ENCODE results near the gene AHCTF1.

Gene AHCTF1

DNA sequence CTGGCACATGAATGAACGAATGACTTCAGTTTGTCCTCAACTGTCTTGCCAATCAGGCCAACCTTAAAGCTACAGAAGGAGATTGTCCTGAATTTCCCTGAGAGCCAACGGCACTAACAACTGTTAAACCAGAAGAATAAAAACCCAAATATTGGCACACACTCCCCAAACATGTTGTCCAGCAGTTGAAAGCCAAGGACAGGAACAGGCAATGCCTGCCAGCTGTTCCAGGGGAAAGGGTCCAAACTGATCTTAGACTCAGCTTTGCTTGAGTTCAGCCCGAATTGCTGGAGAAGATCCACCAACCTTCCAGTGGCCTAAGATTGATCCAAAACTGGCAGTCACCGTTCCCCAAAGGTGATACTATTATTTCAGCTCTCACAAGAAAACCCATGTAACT is 22.4 kb upstream of the AHCTF1 start:
- H3K4me3 ChIP-seq (ENCODE audit: low read depth in 1 of 5, low read length in 5 of 5): peak overlapping the region in 2 of 5 donors; percentile 7 to 18
- peaks cover 0 to 9% (median 6%) of the 10 kb centered on the region in 5 donors for H3K4me1 ChIP-seq (ENCODE audit: control insufficient read depth in 5 of 5, insufficient read depth in 5 of 5, low read length in 5 of 5)
- H3K9ac ChIP-seq (ENCODE audit: low read length in 5 of 5): no peak overlapping the region
- no peak overlapping the region for H3K27ac ChIP-seq (ENCODE audit: low read depth, low read length)
- no peaks in the 10 kb centered on the region for H3K9me3 ChIP-seq (ENCODE audit: control insufficient read depth in 5 of 5, low read length in 5 of 5)
- H3K27me3 ChIP-seq (ENCODE audit: control insufficient read depth in 5 of 5, insufficient read depth in 4 of 5, low read length in 5 of 5): no peaks in the 10 kb centered on the region
- no peaks in the 10 kb centered on the region for H3K36me3 ChIP-seq (ENCODE audit: control insufficient read depth in 5 of 5, insufficient read depth in 5 of 5, low read length in 5 of 5)

DNA sequence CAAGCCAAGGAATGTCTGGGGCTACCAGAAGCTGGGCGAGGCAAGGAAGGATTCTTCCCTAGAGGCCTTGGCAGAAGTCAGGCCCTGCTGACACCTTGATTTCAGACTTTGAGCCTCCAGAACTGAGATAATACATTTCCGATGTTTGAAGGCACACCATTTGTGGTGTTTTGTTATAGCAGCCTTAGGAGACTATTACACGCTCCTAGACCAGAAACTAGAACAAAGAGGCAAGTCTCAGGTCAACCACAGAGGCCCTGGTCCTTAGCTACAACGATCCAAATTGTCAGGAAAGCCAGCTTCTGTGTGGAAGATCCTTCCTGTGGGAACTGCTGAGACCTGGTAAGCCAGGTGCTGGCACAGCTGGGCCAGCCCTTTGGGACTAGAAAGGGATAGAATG is 19.7 kb upstream of the AHCTF1 start:
- Histone ChIP-seq H3K36me3 (ENCODE audit: control insufficient read depth in 5 of 5, insufficient read depth in 5 of 5, low read length in 5 of 5) (no peaks in the 10 kb centered on the region), H3K27me3 (ENCODE audit: control insufficient read depth in 5 of 5, insufficient read depth in 4 of 5, low read length in 5 of 5) (no peaks in the 10 kb centered on the region), H3K4me1 (ENCODE audit: control insufficient read depth in 5 of 5, insufficient read depth in 5 of 5, low read length in 5 of 5) (peaks cover 0 to 21% (median 13%) of the 10 kb centered on the region in 5 donors), H3K9ac (ENCODE audit: low read length in 5 of 5) (no peak overlapping the region), H3K4me3 (ENCODE audit: low read depth in 1 of 5, low read length in 5 of 5) (no peak overlapping the region), H3K9me3 (ENCODE audit: control insufficient read depth in 5 of 5, low read length in 5 of 5) (no peaks in the 10 kb centered on the region), H3K27ac (ENCODE audit: low read depth, low read length) (no peak overlapping the region)

DNA sequence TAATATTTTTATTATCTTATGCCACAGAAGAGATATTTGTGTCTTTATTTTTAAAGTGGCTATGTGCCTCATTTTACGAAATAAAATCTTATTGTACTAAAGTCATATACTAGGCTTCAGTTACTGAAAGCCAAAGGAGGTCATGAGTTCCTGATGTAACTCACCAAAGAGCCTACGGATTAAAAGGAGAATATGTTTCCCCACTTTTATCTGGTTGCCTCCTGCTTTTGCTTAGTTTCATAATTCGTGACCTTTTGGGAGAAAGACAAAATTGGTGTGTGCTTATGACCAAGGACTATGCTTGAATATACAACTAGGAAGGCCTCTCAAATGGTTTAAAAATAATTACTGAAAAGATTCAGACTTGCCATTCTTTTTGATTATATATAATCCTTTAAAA is 18.2 kb upstream of the AHCTF1 start:
- no peak overlapping the region for H3K27ac ChIP-seq (ENCODE audit: low read depth, low read length)

DNA sequence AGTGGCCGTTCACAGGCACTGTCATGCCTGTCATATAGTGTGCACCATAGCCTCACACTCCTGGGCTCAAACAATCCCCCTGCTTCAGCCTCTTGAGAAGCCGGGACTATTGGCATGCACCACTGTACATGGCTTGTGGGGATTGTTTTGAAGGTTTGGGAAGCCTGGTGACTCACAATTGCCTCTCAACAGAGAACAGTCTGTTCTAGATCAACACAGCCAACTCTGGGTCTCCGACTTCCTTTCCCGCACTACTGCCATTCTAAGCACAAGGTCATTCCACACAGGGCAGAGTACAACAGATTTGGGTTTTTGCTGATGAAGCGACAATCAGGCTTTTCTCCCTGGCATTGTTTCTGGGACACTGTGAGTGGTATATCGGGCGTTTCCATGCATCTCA is 15.5 kb upstream of the AHCTF1 start:
- Histone ChIP-seq H3K4me1 (ENCODE audit: control insufficient read depth in 5 of 5, insufficient read depth in 5 of 5, low read length in 5 of 5) (peaks cover 0 to 12% (median 7%) of the 10 kb centered on the region in 5 donors), H3K36me3 (ENCODE audit: control insufficient read depth in 5 of 5, insufficient read depth in 5 of 5, low read length in 5 of 5) (no peaks in the 10 kb centered on the region), H3K9ac (ENCODE audit: low read length in 5 of 5) (no peak overlapping the region), H3K27me3 (ENCODE audit: control insufficient read depth in 5 of 5, insufficient read depth in 4 of 5, low read length in 5 of 5) (no peaks in the 10 kb centered on the region), H3K27ac (ENCODE audit: low read depth, low read length) (no peak overlapping the region), H3K4me3 (ENCODE audit: low read depth in 1 of 5, low read length in 5 of 5) (peak overlapping the region in 1 of 5 donors; percentile 8), H3K9me3 (ENCODE audit: control insufficient read depth in 5 of 5, low read length in 5 of 5) (no peaks in the 10 kb centered on the region)

More for the DNA sequence above, 18.2 kb upstream of the AHCTF1 start:
- no peaks in the 10 kb centered on the region for H3K36me3 ChIP-seq (ENCODE audit: control insufficient read depth in 5 of 5, insufficient read depth in 5 of 5, low read length in 5 of 5)
- peaks cover 0 to 21% (median 13%) of the 10 kb centered on the region in 5 donors for H3K4me1 ChIP-seq (ENCODE audit: control insufficient read depth in 5 of 5, insufficient read depth in 5 of 5, low read length in 5 of 5)
- no peak overlapping the region for H3K9ac ChIP-seq (ENCODE audit: low read length in 5 of 5)
- no peaks in the 10 kb centered on the region for H3K27me3 ChIP-seq (ENCODE audit: control insufficient read depth in 5 of 5, insufficient read depth in 4 of 5, low read length in 5 of 5)
- H3K9me3 ChIP-seq (ENCODE audit: control insufficient read depth in 5 of 5, low read length in 5 of 5): no peaks in the 10 kb centered on the region
- no peak overlapping the region for H3K4me3 ChIP-seq (ENCODE audit: low read depth in 1 of 5, low read length in 5 of 5)

DNA sequence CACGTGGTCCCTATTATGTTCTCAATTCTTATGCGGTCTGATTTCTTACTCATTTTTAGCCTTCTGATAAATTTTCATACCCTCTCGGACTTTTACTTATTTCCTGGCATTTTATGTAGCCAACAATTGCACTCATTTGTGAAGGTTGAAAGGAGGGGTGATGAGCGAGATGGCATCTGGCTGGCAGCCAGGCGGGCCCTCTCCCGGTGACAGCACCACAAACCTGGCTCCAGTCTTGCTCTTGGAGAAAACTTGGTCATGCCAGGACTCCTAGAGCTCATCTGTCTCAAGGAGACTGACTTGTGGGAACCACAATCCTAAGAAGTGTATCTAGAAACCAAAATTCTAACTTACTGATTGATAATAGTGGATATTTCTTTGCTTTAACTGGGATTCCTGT is 14.6 kb upstream of the AHCTF1 start:
- Histone ChIP-seq H3K36me3 (ENCODE audit: control insufficient read depth in 5 of 5, insufficient read depth in 5 of 5, low read length in 5 of 5) (no peaks in the 10 kb centered on the region), H3K9me3 (ENCODE audit: control insufficient read depth in 5 of 5, low read length in 5 of 5) (no peaks in the 10 kb centered on the region), H3K27me3 (ENCODE audit: control insufficient read depth in 5 of 5, insufficient read depth in 4 of 5, low read length in 5 of 5) (no peaks in the 10 kb centered on the region), H3K4me3 (ENCODE audit: low read depth in 1 of 5, low read length in 5 of 5) (no peak overlapping the region), H3K9ac (ENCODE audit: low read length in 5 of 5) (no peak overlapping the region), H3K27ac (ENCODE audit: low read depth, low read length) (no peak overlapping the region), H3K4me1 (ENCODE audit: control insufficient read depth in 5 of 5, insufficient read depth in 5 of 5, low read length in 5 of 5) (peaks cover 0 to 12% (median 7%) of the 10 kb centered on the region in 5 donors)

DNA sequence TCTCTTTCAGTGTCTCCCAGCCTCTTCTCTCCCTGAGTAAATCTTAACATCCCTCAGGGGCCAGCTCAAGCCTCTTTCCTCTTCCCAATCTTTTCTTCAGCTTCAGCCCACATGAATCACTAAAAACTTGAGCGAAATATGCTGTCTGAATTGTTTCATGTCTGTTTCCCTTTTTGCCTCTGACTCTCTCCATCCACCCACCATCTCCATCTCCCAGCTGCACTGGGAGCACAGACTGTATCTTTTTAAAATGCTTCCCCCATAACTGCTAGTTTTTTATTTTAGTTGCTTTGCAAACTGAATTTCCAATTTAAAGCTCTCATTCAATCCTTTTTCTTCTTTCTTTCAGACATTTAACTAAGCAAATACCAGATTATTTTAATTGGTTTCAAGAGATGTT is 3.0 kb upstream of the AHCTF1 start:
- no peak overlapping the region for H3K27ac ChIP-seq (ENCODE audit: low read depth, low read length)
- no peaks in the 10 kb centered on the region for H3K9me3 ChIP-seq (ENCODE audit: control insufficient read depth in 5 of 5, low read length in 5 of 5)
- no peak overlapping the region for H3K4me3 ChIP-seq (ENCODE audit: low read depth in 1 of 5, low read length in 5 of 5)
- H3K27me3 ChIP-seq (ENCODE audit: control insufficient read depth in 5 of 5, insufficient read depth in 4 of 5, low read length in 5 of 5): no peaks in the 10 kb centered on the region
- H3K9ac ChIP-seq (ENCODE audit: low read length in 5 of 5): no peak overlapping the region
- peaks cover 0 to 17% (median 16%) of the 10 kb centered on the region in 5 donors for H3K4me1 ChIP-seq (ENCODE audit: control insufficient read depth in 5 of 5, insufficient read depth in 5 of 5, low read length in 5 of 5)
- H3K36me3 ChIP-seq (ENCODE audit: control insufficient read depth in 5 of 5, insufficient read depth in 5 of 5, low read length in 5 of 5): no peaks in the 10 kb centered on the region

DNA sequence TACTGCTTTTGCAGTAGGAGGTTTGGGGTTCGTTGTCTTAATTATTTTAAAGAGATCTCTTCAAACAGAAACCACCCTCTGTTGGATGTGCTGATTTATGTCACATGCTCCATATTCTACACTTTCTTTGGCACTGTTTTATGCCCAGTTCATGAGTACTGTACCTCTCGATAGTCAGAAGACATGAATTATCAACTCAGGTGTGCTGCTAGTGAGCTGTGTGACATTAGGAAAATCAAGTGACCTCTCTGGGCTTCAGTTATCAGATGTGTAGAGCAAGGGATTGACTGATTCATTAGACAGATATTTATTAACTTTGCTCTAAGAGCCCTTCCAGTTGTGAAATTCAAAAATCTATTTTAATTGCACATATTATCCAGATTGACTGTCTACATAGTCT is 2.1 kb upstream of the AHCTF1 start:
- Histone ChIP-seq H3K9me3 (ENCODE audit: control insufficient read depth in 5 of 5, low read length in 5 of 5) (no peaks in the 10 kb centered on the region), H3K4me1 (ENCODE audit: control insufficient read depth in 5 of 5, insufficient read depth in 5 of 5, low read length in 5 of 5) (peaks cover 0 to 20% (median 16%) of the 10 kb centered on the region in 5 donors), H3K27ac (ENCODE audit: low read depth, low read length) (no peak overlapping the region), H3K9ac (ENCODE audit: low read length in 5 of 5) (no peak overlapping the region), H3K4me3 (ENCODE audit: low read depth in 1 of 5, low read length in 5 of 5) (no peak overlapping the region), H3K36me3 (ENCODE audit: control insufficient read depth in 5 of 5, insufficient read depth in 5 of 5, low read length in 5 of 5) (peaks cover 0 to under 1% (median 0%) of the 10 kb centered on the region in 5 donors), H3K27me3 (ENCODE audit: control insufficient read depth in 5 of 5, insufficient read depth in 4 of 5, low read length in 5 of 5) (no peaks in the 10 kb centered on the region)

DNA sequence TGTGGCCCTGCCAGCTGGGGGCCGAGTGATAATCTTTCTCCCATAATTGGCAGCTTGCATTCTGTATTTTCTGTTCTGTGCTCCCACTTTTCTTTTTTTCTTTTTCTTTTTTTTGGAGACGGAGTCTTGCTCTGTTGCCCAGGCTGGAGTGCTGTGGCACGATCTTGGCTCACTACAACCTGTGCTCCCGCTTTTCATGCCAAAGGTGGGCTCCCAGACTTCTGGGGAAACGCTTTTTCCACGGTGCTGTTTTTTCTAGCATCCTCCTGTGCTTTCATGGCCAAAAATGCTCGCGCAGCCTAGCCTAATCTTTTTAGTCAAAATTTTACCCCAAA is 585 bp upstream of the AHCTF1 start:
- peak overlapping the region; percentile 41 to 92 (median 63) for H3K9ac ChIP-seq (ENCODE audit: low read length in 5 of 5)
- H3K9me3 ChIP-seq (ENCODE audit: control insufficient read depth in 5 of 5, low read length in 5 of 5): no peaks in the 10 kb centered on the region
- peaks cover 0 to 2% (median 0%) of the 10 kb centered on the region in 5 donors for H3K36me3 ChIP-seq (ENCODE audit: control insufficient read depth in 5 of 5, insufficient read depth in 5 of 5, low read length in 5 of 5)
- no peaks in the 10 kb centered on the region for H3K27me3 ChIP-seq (ENCODE audit: control insufficient read depth in 5 of 5, insufficient read depth in 4 of 5, low read length in 5 of 5)
- H3K4me1 ChIP-seq (ENCODE audit: control insufficient read depth in 5 of 5, insufficient read depth in 5 of 5, low read length in 5 of 5): peaks cover 0 to 26% (median 16%) of the 10 kb centered on the region in 5 donors
- peak overlapping the region; percentile 67 to 92 (median 86) for H3K4me3 ChIP-seq (ENCODE audit: low read depth in 1 of 5, low read length in 5 of 5)
- H3K27ac ChIP-seq (ENCODE audit: low read depth, low read length): peak overlapping the region; percentile 93

DNA sequence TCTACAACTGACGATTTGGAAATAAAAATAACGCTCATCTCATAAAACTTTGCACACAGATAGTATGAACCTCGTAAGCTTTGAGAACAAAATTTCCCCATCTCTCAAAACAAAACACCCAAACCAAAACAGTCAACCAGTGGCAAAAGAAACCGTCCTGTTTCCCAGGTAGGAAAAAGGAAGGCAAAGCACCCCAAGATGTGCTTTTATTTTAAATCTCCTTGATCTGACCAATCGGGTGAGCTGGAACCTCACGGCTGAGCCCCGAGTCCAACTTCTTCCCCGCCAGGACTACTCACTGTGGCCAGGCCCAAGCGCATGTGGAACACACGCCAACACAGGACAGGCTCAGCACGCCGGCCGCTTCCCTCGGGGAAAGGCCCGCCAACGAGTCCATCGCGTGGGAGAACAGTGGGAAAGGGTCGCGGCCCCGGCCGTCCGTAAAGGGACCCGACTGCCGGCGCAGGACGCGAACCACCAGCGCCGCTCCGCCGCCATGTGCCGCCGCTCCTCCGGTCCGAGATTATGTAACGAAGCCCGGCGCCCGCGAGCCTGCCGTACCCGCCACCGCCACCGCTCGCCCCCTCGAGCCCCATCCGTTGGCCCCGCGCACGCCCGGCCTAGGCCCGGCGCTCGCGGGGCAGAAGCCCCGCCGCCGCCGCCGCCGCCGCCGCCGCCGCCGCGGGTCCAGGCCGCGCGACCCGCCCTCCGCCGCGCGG is 759 bp downstream of the AHCTF1 start:
- Histone ChIP-seq H3K9me3 (ENCODE audit: control insufficient read depth in 5 of 5, low read length in 5 of 5) (no peaks in the 10 kb centered on the region), H3K27me3 (ENCODE audit: control insufficient read depth in 5 of 5, insufficient read depth in 4 of 5, low read length in 5 of 5) (no peaks in the 10 kb centered on the region), H3K36me3 (ENCODE audit: control insufficient read depth in 5 of 5, insufficient read depth in 5 of 5, low read length in 5 of 5) (peaks cover 0 to 5% (median 3%) of the 10 kb centered on the region in 5 donors), H3K27ac (ENCODE audit: low read depth, low read length) (peak overlapping the region; percentile 95), H3K9ac (ENCODE audit: low read length in 5 of 5) (peak overlapping the region; percentile 78 to 93 (median 91)), H3K4me1 (ENCODE audit: control insufficient read depth in 5 of 5, insufficient read depth in 5 of 5, low read length in 5 of 5) (peaks cover 0 to 26% (median 16%) of the 10 kb centered on the region in 5 donors), H3K4me3 (ENCODE audit: low read depth in 1 of 5, low read length in 5 of 5) (peak overlapping the region; percentile 79 to 92 (median 87))

DNA sequence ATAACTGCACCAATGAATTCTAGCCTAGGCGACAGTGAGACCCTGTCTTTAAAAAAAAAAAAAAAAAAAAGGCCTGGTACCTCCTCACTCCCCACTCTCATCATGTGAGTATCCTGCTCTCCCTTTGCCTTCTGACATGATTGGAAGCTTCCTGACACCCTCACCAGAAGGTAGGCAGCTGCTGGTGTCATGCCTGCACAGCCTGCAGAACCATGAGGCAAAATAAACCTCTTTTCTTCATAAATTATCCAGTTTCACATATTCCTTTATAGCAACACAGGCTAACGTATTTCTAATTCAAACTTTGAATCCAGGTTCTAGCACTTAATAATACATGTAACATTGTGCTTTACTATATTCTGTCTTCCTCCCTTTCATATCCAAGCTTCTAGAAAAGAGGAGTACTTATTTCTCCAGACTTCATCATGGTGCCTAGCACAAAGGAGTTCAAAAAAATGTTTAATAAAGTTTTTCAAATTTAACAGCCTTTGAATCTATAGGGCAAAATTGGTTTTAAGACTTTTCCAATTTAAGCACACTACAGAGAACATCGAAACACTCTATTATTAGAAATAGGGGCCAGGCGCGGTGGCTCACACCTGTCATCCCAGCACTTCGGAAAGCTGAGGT is 5.6 kb downstream of the AHCTF1 start:
- Histone ChIP-seq H3K9me3 (ENCODE audit: control insufficient read depth in 5 of 5, low read length in 5 of 5) (no peaks in the 10 kb centered on the region), H3K4me1 (ENCODE audit: control insufficient read depth in 5 of 5, insufficient read depth in 5 of 5, low read length in 5 of 5) (peaks cover 0 to 29% (median 25%) of the 10 kb centered on the region in 5 donors), H3K4me3 (ENCODE audit: low read depth in 1 of 5, low read length in 5 of 5) (no peak overlapping the region), H3K9ac (ENCODE audit: low read length in 5 of 5) (no peak overlapping the region), H3K27ac (ENCODE audit: low read depth, low read length) (no peak overlapping the region), H3K36me3 (ENCODE audit: control insufficient read depth in 5 of 5, insufficient read depth in 5 of 5, low read length in 5 of 5) (peaks cover 0 to 5% (median 3%) of the 10 kb centered on the region in 5 donors), H3K27me3 (ENCODE audit: control insufficient read depth in 5 of 5, insufficient read depth in 4 of 5, low read length in 5 of 5) (no peaks in the 10 kb centered on the region)

All from subcutaneous abdominal adipose tissue (tissue), 5 donors.